HCT116 (cell line): ENCODE measurements around the gene TNIK. TPM values are rescaled to one million over a fixed set of nuclear protein-coding genes. Genes with fewer than 3 reads are reported as not detected.

Experiments used
- ATAC-seq: fragments of 200-7000 bp; cut with Tn5 transposase; 2 replicates; pipeline ENCODE4 v1.9.1; 2020; ENCODE audit warnings: mild to moderate bottlenecking, moderate library complexity
- BruUV-seq: library from RNA; stranded (reverse); fragments of 400-500 nt; replicated peaks from 2 replicates; lab custom pipeline; 2021; lab: Mats Ljungman, UMichigan
- CTCF ChIA-PET: fragments of 300-600 bp; sonication (Branson Sonifier 250); formaldehyde crosslinking; loops from one replicate; lab custom pipeline; 2021; ENCODE audit warnings: antibody characterized with exemption; lab: Charles Lee
- POLR2A ChIA-PET: fragments of 300-600, 350-600 bp; sonication (Branson Sonifier 250); formaldehyde crosslinking; loops from one replicate; lab custom pipeline; 2021; ENCODE audit warnings: antibody characterized with exemption; lab: Charles Lee
- RAD21 ChIA-PET, 2 experiments: fragments of 300-600 bp; sonication (Branson Sonifier 250); formaldehyde crosslinking; loops; one replicate each; lab custom pipeline; 2023; ENCODE audit warnings: low total read pairs in 2 of 2; ENCODE audit not compliant: uncharacterized antibody in 2 of 2, unreplicated experiment in 2 of 2, low non-redundant PET in 1 of 2; lab: Charles Lee
- DNase-seq: peaks from one replicate; pipeline ENCODE4 v3.0.0-alpha.2; 2010; ENCODE audit warnings: low read depth, low spot score
- H2AFZ ChIP-seq: fragments of 200-600 bp; shearing (Covaris generic), sonication (generic); 2 replicates; pipeline ENCODE4 v1.6.1; 2017; ENCODE audit warnings: low read depth, mixed run types, mixed read lengths, antibody characterized with exemption, low read length; ENCODE audit not compliant: poor library complexity, severe bottlenecking
- H3K27ac ChIP-seq: 2 replicates; pipeline ENCODE4 v1.5.1; 2012; ENCODE audit warnings: low read depth, low read length
- H3K27me3 ChIP-seq: fragments of 200-600 bp; sonication (generic); 2 replicates; pipeline ENCODE4 v1.6.1; 2016; ENCODE audit warnings: mixed run types, low read length, mixed read lengths; ENCODE audit not compliant: insufficient read depth
- H3K36me3 ChIP-seq, 2 experiments: fragments of 200-500 bp in 1 of 2; fragments of 200-600 bp in 1 of 2; sonication (Bioruptor generic) in 1 of 2; sonication (generic) in 1 of 2; 2 replicates each; pipeline versions ENCODE4 v1.5.1 to v1.6.1; 2014 to 2016; ENCODE audit warnings: low read length in 2 of 2, inconsistent platforms in 1 of 2, mixed read lengths in 1 of 2, mixed run types in 1 of 2; ENCODE audit not compliant: insufficient read depth in 2 of 2, control insufficient read depth in 1 of 2
- H3K4me1 ChIP-seq, 2 experiments: fragments of 200-600 bp in 1 of 2; sonication (generic) in 1 of 2; 2 replicates each; pipeline versions ENCODE4 v1.5.1 to v1.6.1; 2012 to 2017; ENCODE audit warnings: low read length in 2 of 2, inconsistent platforms in 1 of 2, mild to moderate bottlenecking in 1 of 2, mixed read lengths in 1 of 2, mixed run types in 1 of 2, moderate library complexity in 1 of 2; ENCODE audit not compliant: insufficient read depth in 2 of 2, control insufficient read depth in 1 of 2
- H3K4me2 ChIP-seq: fragments of 200-600 bp; sonication (generic); 2 replicates; pipeline ENCODE4 v1.6.1; 2017; ENCODE audit warnings: mixed run types, low read length, mixed read lengths
- H3K4me3 ChIP-seq, 2 experiments: fragments of 200-600 bp in 1 of 2; sonication (generic) in 1 of 2; replicated peaks in 1 of 2; 2 replicates each; pipeline ENCODE4 v1.5.1; 2011 to 2016; ENCODE audit warnings: low read length in 2 of 2, control low read depth in 1 of 2, low read depth in 1 of 2, mild to moderate bottlenecking in 1 of 2, mixed read lengths in 1 of 2, mixed run types in 1 of 2
- H3K79me2 ChIP-seq: fragments of 200-600 bp; sonication (generic); 2 replicates; pipeline ENCODE4 v1.6.1; 2017; ENCODE audit warnings: mild to moderate bottlenecking, mixed run types, low read length, moderate library complexity, mixed read lengths; ENCODE audit not compliant: insufficient read depth
- H3K9ac ChIP-seq: fragments of 200-600 bp; sonication (generic); 2 replicates; pipeline ENCODE4 v1.6.1; 2016; ENCODE audit warnings: low read length, mixed read lengths
- H3K9me2 ChIP-seq: fragments of 200-600 bp; sonication (generic), shearing (Covaris generic); 2 replicates; pipeline ENCODE4 v1.6.1; 2017; ENCODE audit warnings: mixed run types, mild to moderate bottlenecking, moderate library complexity; ENCODE audit not compliant: insufficient read depth
- H3K9me3 ChIP-seq, 2 experiments: fragments of 200-500 bp in 1 of 2; fragments of 200-600 bp in 1 of 2; sonication (Bioruptor generic) in 1 of 2; sonication (generic) in 1 of 2; 2 replicates each; pipeline ENCODE4 v1.6.1; 2014 to 2017; ENCODE audit warnings: low read length in 2 of 2, mixed read lengths in 2 of 2, inconsistent platforms in 1 of 2, low read depth in 1 of 2, mild to moderate bottlenecking in 1 of 2, mixed run types in 1 of 2, moderate library complexity in 1 of 2; ENCODE audit not compliant: control insufficient read depth in 1 of 2, insufficient read depth in 1 of 2
- H4K20me1 ChIP-seq: fragments of 200-600 bp; sonication (generic), shearing (Covaris generic); 2 replicates; pipeline ENCODE4 v1.6.1; 2017; ENCODE audit warnings: mixed run types, mild to moderate bottlenecking, moderate library complexity; ENCODE audit not compliant: insufficient read depth
- CBX3 ChIP-seq: IDR thresholded peaks from 2 replicates; pipeline ENCODE4 v1.6.1; 2012; ENCODE audit warnings: low read depth
- CEBPB ChIP-seq: IDR thresholded peaks from 2 replicates; pipeline ENCODE4 v1.6.1; 2012; ENCODE audit warnings: low read depth
- EGR1 ChIP-seq: IDR thresholded peaks from 2 replicates; pipeline ENCODE4 v1.6.1; 2012; ENCODE audit warnings: low read depth
- ELF1 ChIP-seq: IDR thresholded peaks from 2 replicates; pipeline ENCODE4 v1.6.1; 2012; ENCODE audit warnings: low read depth, borderline replicate concordance
- EZH2phosphoT487 ChIP-seq: fragments of 200-600 bp; IDR thresholded peaks from 2 replicates; pipeline ENCODE4 v1.6.1; 2018; ENCODE audit warnings: antibody characterized with exemption, borderline replicate concordance
- FOSL1 ChIP-seq: IDR thresholded peaks from 2 replicates; pipeline ENCODE4 v1.6.1; 2012; ENCODE audit warnings: low read depth
- JUND ChIP-seq: IDR thresholded peaks from 2 replicates; pipeline ENCODE4 v1.6.1; 2012
- POLR2A ChIP-seq: IDR thresholded peaks from 2 replicates; pipeline ENCODE4 v1.7.0; 2011; ENCODE audit warnings: borderline replicate concordance; ENCODE audit not compliant: insufficient read depth, insufficient read length; ENCODE audit errors: extremely low read depth
- POLR2AphosphoS5 ChIP-seq: IDR thresholded peaks from 2 replicates; pipeline ENCODE4 v1.6.1; 2011; ENCODE audit warnings: mild to moderate bottlenecking, low read depth, low read length, moderate library complexity
- RAD21 ChIP-seq: IDR thresholded peaks from 2 replicates; pipeline ENCODE4 v1.6.1; 2012; ENCODE audit warnings: low read depth, mild to moderate bottlenecking
- REST ChIP-seq: IDR thresholded peaks from 2 replicates; pipeline ENCODE4 v1.6.1; 2012; ENCODE audit warnings: low read depth
- SIN3A ChIP-seq: IDR thresholded peaks from 2 replicates; pipeline ENCODE4 v1.6.1; 2012; ENCODE audit warnings: low read depth
- SRF ChIP-seq: IDR thresholded peaks from 2 replicates; pipeline ENCODE4 v1.6.1; 2012; ENCODE audit warnings: low read depth
- YY1 ChIP-seq: IDR thresholded peaks from 2 replicates; pipeline ENCODE4 v1.6.1; 2011; ENCODE audit warnings: low read length, low read depth, moderate library complexity, mild to moderate bottlenecking; ENCODE audit not compliant: insufficient replicate concordance; ENCODE audit errors: extremely low read depth
- ZBTB33 ChIP-seq: IDR thresholded peaks from 2 replicates; pipeline ENCODE4 v1.6.1; 2011; ENCODE audit warnings: mild to moderate bottlenecking, low read length, moderate library complexity; ENCODE audit not compliant: insufficient replicate concordance; ENCODE audit errors: extremely low read depth
- ZFX ChIP-seq: fragments of 450-650 bp; IDR thresholded peaks from 2 replicates; pipeline ENCODE4 v1.6.1; 2017
- ZNF274 ChIP-seq: fragments of 200-500 bp; sonication (Bioruptor generic); IDR thresholded peaks from 2 replicates; pipeline ENCODE4 v1.6.1; 2014; ENCODE audit warnings: mild to moderate bottlenecking, low read depth, low read length, inconsistent platforms
- intact Hi-C: fragments of 100-400 bp; cut with micrococcal nuclease; formaldehyde crosslinking; loops from 2 replicates; pipeline ENCODE4 v1.10.0; 2022
- total RNA-seq: library from RNA; stranded (reverse); gene quantifications from one replicate; pipeline ENCODE4 v1.2.1, GENCODE V29; 2021; ENCODE audit not compliant: unreplicated experiment
- TF ChIP-seq, protein P1 (sequence below): IDR thresholded peaks from 2 replicates; pipeline ENCODE4 v1.6.1; 2012
- TF ChIP-seq, protein P2 (sequence below): IDR thresholded peaks from 2 replicates; pipeline ENCODE4 v1.6.1; 2012
- TF ChIP-seq, protein P3 (sequence below), 3 experiments: fragments of 200-600 bp in 1 of 3; sonication (generic) in 1 of 3; IDR thresholded peaks in 2 of 3; conservative IDR thresholded peaks in 1 of 3; 2 replicates each; pipeline ENCODE4 v1.5.1; 2012 to 2017; ENCODE audit warnings: low read depth in 2 of 3, low read length in 2 of 3, antibody characterized with exemption in 1 of 3, borderline replicate concordance in 1 of 3, control low read depth in 1 of 3, mild to moderate bottlenecking in 1 of 3, mixed read lengths in 1 of 3, mixed run types in 1 of 3, moderate library complexity in 1 of 3; ENCODE audit not compliant: insufficient read depth in 1 of 3

Gene TNIK
- total RNA-seq, 1 experiment from 2014 or later = 24.1 TPM

GRCh38 chr3:171090321-171090720 lies 369.9 kb downstream of the TNIK start:
- no peaks in the 10 kb centered on the region for H3K27me3 ChIP-seq
- peaks cover 3 to 10% of the 10 kb centered on the region in 2 experiments for H3K4me1 ChIP-seq
- intact Hi-C loops = no loop called here
- no peaks in the 10 kb centered on the region for H3K9me2 ChIP-seq
- H3K9ac ChIP-seq = no peak overlapping the region
- no peak overlapping the region for H3K4me3 ChIP-seq
- ChIA-PET RAD21 (no interaction called here), POLR2A (no interaction called here)
- no peak overlapping the region for H3K4me2 ChIP-seq
- no peaks in the 10 kb centered on the region for H3K79me2 ChIP-seq
- no peak overlapping the region for H2AFZ ChIP-seq
- DNase-seq = no peak
- no TSS peak for BruUV-seq
- 0 out of 4 replicates have a peak, but pooled peaks cover 0 to 1% of the 10 kb centered on the region in 2 experiments for H3K36me3 ChIP-seq
- TF ChIP-seq, protein P1, sequence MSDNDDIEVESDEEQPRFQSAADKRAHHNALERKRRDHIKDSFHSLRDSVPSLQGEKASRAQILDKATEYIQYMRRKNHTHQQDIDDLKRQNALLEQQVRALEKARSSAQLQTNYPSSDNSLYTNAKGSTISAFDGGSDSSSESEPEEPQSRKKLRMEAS = no peak
- TF ChIP-seq ZBTB33 (no peak), CBX3 (no peak), ZFX (no peak), RAD21 (no peak), POLR2A (no peak), YY1 (no peak), ZNF274 (no peak), EGR1 (no peak), CEBPB (no peak), FOSL1 (no peak), SIN3A (no peak), JUND (no peak), SRF (no peak), REST (no peak), ELF1 (no peak), POLR2AphosphoS5 (no peak), EZH2phosphoT487 (no peak)
- TF ChIP-seq, protein P2, sequence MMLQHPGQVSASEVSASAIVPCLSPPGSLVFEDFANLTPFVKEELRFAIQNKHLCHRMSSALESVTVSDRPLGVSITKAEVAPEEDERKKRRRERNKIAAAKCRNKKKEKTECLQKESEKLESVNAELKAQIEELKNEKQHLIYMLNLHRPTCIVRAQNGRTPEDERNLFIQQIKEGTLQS = no peak
- TF ChIP-seq, protein P3, sequence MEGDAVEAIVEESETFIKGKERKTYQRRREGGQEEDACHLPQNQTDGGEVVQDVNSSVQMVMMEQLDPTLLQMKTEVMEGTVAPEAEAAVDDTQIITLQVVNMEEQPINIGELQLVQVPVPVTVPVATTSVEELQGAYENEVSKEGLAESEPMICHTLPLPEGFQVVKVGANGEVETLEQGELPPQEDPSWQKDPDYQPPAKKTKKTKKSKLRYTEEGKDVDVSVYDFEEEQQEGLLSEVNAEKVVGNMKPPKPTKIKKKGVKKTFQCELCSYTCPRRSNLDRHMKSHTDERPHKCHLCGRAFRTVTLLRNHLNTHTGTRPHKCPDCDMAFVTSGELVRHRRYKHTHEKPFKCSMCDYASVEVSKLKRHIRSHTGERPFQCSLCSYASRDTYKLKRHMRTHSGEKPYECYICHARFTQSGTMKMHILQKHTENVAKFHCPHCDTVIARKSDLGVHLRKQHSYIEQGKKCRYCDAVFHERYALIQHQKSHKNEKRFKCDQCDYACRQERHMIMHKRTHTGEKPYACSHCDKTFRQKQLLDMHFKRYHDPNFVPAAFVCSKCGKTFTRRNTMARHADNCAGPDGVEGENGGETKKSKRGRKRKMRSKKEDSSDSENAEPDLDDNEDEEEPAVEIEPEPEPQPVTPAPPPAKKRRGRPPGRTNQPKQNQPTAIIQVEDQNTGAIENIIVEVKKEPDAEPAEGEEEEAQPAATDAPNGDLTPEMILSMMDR (IDR thresholded peaks at IDR 0.05 in 2 of 3, conservative IDR thresholded peaks at IDR 0.05 in 1 of 3; ENCODE audit: borderline replicate concordance in 1 of 3, insufficient read depth in 1 of 3, low read depth in 2 of 3, low read length in 2 of 3) = no peak
- TF ChIP-seq, all 23 proteins: peak for 0
- H3K9me3 ChIP-seq = no peaks in the 10 kb centered on the region
- H3K27ac ChIP-seq = no peak overlapping the region
- H4K20me1 ChIP-seq = no peaks in the 10 kb centered on the region
- CTCF ChIA-PET = no interaction called here
- no peak for ATAC-seq
